HCT116 (cell line): ENCODE measurements around the gene NYAP1. TPM values are rescaled to one million over a fixed set of nuclear protein-coding genes. Genes with fewer than 3 reads are reported as not detected.

Experiments
- ATAC-seq: fragments of 200-7000 bp; cut with Tn5 transposase; 2 replicates; pipeline ENCODE4 v1.9.1; 2020; ENCODE audit warnings: mild to moderate bottlenecking, moderate library complexity
- BruUV-seq: library from RNA; stranded (reverse); fragments of 400-500 nt; replicated peaks from 2 replicates; lab custom pipeline; 2021; lab: Mats Ljungman, UMichigan
- CTCF ChIA-PET: fragments of 300-600 bp; sonication (Branson Sonifier 250); formaldehyde crosslinking; loops from one replicate; lab custom pipeline; 2021; ENCODE audit warnings: antibody characterized with exemption; lab: Charles Lee
- POLR2A ChIA-PET: fragments of 300-600, 350-600 bp; sonication (Branson Sonifier 250); formaldehyde crosslinking; loops from one replicate; lab custom pipeline; 2021; ENCODE audit warnings: antibody characterized with exemption; lab: Charles Lee
- RAD21 ChIA-PET, 2 experiments: fragments of 300-600 bp; sonication (Branson Sonifier 250); formaldehyde crosslinking; loops; one replicate each; lab custom pipeline; 2023; ENCODE audit warnings: low total read pairs in 2 of 2; ENCODE audit not compliant: uncharacterized antibody in 2 of 2, unreplicated experiment in 2 of 2, low non-redundant PET in 1 of 2; lab: Charles Lee
- DNase-seq: peaks from one replicate; pipeline ENCODE4 v3.0.0-alpha.2; 2010; ENCODE audit warnings: low read depth, low spot score
- H2AFZ ChIP-seq: fragments of 200-600 bp; shearing (Covaris generic), sonication (generic); 2 replicates; pipeline ENCODE4 v1.6.1; 2017; ENCODE audit warnings: low read depth, mixed run types, mixed read lengths, antibody characterized with exemption, low read length; ENCODE audit not compliant: poor library complexity, severe bottlenecking
- H3K27ac ChIP-seq: 2 replicates; pipeline ENCODE4 v1.5.1; 2012; ENCODE audit warnings: low read depth, low read length
- H3K27me3 ChIP-seq: fragments of 200-600 bp; sonication (generic); 2 replicates; pipeline ENCODE4 v1.6.1; 2016; ENCODE audit warnings: mixed run types, low read length, mixed read lengths; ENCODE audit not compliant: insufficient read depth
- H3K36me3 ChIP-seq, 2 experiments: fragments of 200-500 bp in 1 of 2; fragments of 200-600 bp in 1 of 2; sonication (Bioruptor generic) in 1 of 2; sonication (generic) in 1 of 2; 2 replicates each; pipeline versions ENCODE4 v1.5.1 to v1.6.1; 2014 to 2016; ENCODE audit warnings: low read length in 2 of 2, inconsistent platforms in 1 of 2, mixed read lengths in 1 of 2, mixed run types in 1 of 2; ENCODE audit not compliant: insufficient read depth in 2 of 2, control insufficient read depth in 1 of 2
- H3K4me1 ChIP-seq, 2 experiments: fragments of 200-600 bp in 1 of 2; sonication (generic) in 1 of 2; 2 replicates each; pipeline versions ENCODE4 v1.5.1 to v1.6.1; 2012 to 2017; ENCODE audit warnings: low read length in 2 of 2, inconsistent platforms in 1 of 2, mild to moderate bottlenecking in 1 of 2, mixed read lengths in 1 of 2, mixed run types in 1 of 2, moderate library complexity in 1 of 2; ENCODE audit not compliant: insufficient read depth in 2 of 2, control insufficient read depth in 1 of 2
- H3K4me2 ChIP-seq: fragments of 200-600 bp; sonication (generic); 2 replicates; pipeline ENCODE4 v1.6.1; 2017; ENCODE audit warnings: mixed run types, low read length, mixed read lengths
- H3K4me3 ChIP-seq, 2 experiments: fragments of 200-600 bp in 1 of 2; sonication (generic) in 1 of 2; replicated peaks in 1 of 2; 2 replicates each; pipeline ENCODE4 v1.5.1; 2011 to 2016; ENCODE audit warnings: low read length in 2 of 2, control low read depth in 1 of 2, low read depth in 1 of 2, mild to moderate bottlenecking in 1 of 2, mixed read lengths in 1 of 2, mixed run types in 1 of 2
- H3K79me2 ChIP-seq: fragments of 200-600 bp; sonication (generic); 2 replicates; pipeline ENCODE4 v1.6.1; 2017; ENCODE audit warnings: mild to moderate bottlenecking, mixed run types, low read length, moderate library complexity, mixed read lengths; ENCODE audit not compliant: insufficient read depth
- H3K9ac ChIP-seq: fragments of 200-600 bp; sonication (generic); 2 replicates; pipeline ENCODE4 v1.6.1; 2016; ENCODE audit warnings: low read length, mixed read lengths
- H3K9me2 ChIP-seq: fragments of 200-600 bp; sonication (generic), shearing (Covaris generic); 2 replicates; pipeline ENCODE4 v1.6.1; 2017; ENCODE audit warnings: mixed run types, mild to moderate bottlenecking, moderate library complexity; ENCODE audit not compliant: insufficient read depth
- H3K9me3 ChIP-seq, 2 experiments: fragments of 200-500 bp in 1 of 2; fragments of 200-600 bp in 1 of 2; sonication (Bioruptor generic) in 1 of 2; sonication (generic) in 1 of 2; 2 replicates each; pipeline ENCODE4 v1.6.1; 2014 to 2017; ENCODE audit warnings: low read length in 2 of 2, mixed read lengths in 2 of 2, inconsistent platforms in 1 of 2, low read depth in 1 of 2, mild to moderate bottlenecking in 1 of 2, mixed run types in 1 of 2, moderate library complexity in 1 of 2; ENCODE audit not compliant: control insufficient read depth in 1 of 2, insufficient read depth in 1 of 2
- H4K20me1 ChIP-seq: fragments of 200-600 bp; sonication (generic), shearing (Covaris generic); 2 replicates; pipeline ENCODE4 v1.6.1; 2017; ENCODE audit warnings: mixed run types, mild to moderate bottlenecking, moderate library complexity; ENCODE audit not compliant: insufficient read depth
- CEBPB ChIP-seq: IDR thresholded peaks from 2 replicates; pipeline ENCODE4 v1.6.1; 2012; ENCODE audit warnings: low read depth
- FOSL1 ChIP-seq: IDR thresholded peaks from 2 replicates; pipeline ENCODE4 v1.6.1; 2012; ENCODE audit warnings: low read depth
- POLR2AphosphoS5 ChIP-seq: IDR thresholded peaks from 2 replicates; pipeline ENCODE4 v1.6.1; 2011; ENCODE audit warnings: mild to moderate bottlenecking, low read depth, low read length, moderate library complexity
- intact Hi-C: fragments of 100-400 bp; cut with micrococcal nuclease; formaldehyde crosslinking; loops from 2 replicates; pipeline ENCODE4 v1.10.0; 2022
- total RNA-seq: library from RNA; stranded (reverse); gene quantifications from one replicate; pipeline ENCODE4 v1.2.1, GENCODE V29; 2021; ENCODE audit not compliant: unreplicated experiment

NYAP1 gene
- total RNA-seq, 1 experiment from 2014 or later = 6.7 TPM

DNA sequence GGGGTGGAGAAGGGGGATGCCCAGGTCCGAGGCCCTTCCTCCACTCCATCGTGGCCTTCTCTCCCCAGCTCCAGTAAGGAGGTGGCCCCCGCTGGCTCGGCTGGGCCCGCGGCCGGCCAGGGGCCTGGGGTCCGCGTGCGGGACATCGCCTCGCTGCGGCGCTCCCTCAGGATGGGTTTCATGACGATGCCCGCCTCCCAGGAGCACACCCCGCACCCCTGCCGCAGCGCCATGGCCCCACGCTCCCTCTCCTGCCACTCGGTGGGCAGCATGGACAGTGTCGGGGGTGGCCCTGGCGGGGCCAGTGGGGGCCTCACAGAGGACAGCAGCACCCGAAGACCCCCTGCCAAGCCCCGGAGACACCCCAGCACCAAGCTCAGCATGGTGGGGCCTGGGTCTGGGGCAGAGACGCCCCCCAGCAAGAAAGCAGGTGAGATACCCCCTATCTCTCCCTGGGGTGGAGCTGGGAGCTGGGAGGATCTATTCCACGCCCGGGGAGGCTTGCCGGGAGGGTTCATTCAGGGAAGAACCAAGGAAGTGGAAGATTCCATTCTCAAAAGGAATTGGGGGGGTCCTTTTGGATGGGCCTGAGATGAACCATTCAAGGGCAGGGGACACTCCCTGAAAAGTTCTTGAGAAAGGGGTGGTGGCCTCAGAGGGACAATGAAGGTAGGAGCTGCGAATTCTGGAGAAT, 3.2 kb downstream of the NYAP1 start:
- Histone ChIP-seq H3K79me2 (no peaks in the 10 kb centered on the region), H3K9me2 (no peaks in the 10 kb centered on the region), H3K9me3 (no peaks in the 10 kb centered on the region), H3K27ac (peak overlapping the region; percentile 49; the same call in 1 of the 2 replicates), H3K4me1 (peaks cover 14 to 48% of the 10 kb centered on the region in 2 experiments)
- no TSS peak for BruUV-seq
- intact Hi-C loops = no loop called here
- CTCF ChIA-PET = interaction anchor here (1.0 kb wide), 1 partner anchor 18 kb away, joined by 3 read pairs; no protein-coding TSS in a partner anchor
- POLR2A ChIA-PET = interaction anchor here (0.9 kb wide), 1 partner anchor 10 kb away, joined by 3 read pairs; no protein-coding TSS in a partner anchor
- TF ChIP-seq FOSL1 (no peak), POLR2AphosphoS5 (peak; percentile 22; the same call in 1 of the 2 replicates)
- TF ChIP-seq, all 23 proteins: peak for 1
- ATAC-seq (peak; percentile 28), DNase-seq (no peak)
- RAD21 ChIA-PET = no interaction called here
- Histone ChIP-seq H4K20me1 (no peaks in the 10 kb centered on the region), H3K9ac (no peak overlapping the region), H2AFZ (no peak overlapping the region), H3K27me3 (no peaks in the 10 kb centered on the region), H3K36me3 (no peaks in the 10 kb centered on the region), H3K4me3 (no peak overlapping the region; a peak in 1 of 4 replicates), H3K4me2 (peak overlapping the region; percentile 59)

DNA sequence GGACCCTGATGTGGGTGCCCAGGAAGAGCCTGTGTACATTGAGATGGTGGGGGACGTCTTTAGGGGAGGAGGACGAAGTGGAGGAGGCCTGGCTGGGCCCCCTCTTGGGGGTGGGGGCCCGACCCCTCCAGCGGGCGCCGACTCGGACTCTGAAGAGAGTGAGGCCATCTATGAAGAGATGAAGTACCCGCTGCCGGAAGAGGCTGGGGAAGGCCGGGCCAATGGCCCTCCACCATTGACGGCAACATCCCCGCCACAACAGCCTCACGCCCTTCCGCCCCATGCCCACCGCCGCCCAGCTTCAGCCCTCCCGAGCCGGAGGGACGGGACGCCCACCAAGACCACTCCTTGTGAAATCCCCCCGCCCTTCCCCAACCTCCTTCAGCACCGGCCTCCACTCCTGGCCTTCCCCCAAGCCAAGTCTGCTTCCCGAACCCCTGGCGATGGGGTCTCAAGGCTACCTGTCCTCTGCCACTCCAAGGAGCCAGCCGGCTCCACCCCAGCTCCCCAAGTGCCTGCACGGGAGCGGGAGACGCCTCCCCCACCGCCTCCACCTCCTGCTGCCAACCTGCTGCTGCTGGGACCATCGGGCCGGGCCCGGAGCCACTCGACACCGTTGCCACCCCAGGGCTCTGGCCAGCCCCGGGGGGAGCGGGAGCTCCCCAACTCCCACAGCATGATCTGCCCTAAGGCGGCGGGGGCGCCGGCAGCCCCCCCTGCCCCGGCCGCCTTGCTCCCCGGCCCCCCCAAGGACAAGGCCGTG, 4.8 kb downstream of the NYAP1 start:
- ChIA-PET RAD21 (no interaction called here), POLR2A (no interaction called here), CTCF (no interaction called here)
- Histone ChIP-seq H4K20me1 (no peaks in the 10 kb centered on the region), H3K27ac (no peak overlapping the region), H3K79me2 (no peaks in the 10 kb centered on the region), H3K4me2 (no peak overlapping the region), H3K4me1 (peaks cover 9 to 40% of the 10 kb centered on the region in 2 experiments), H3K9me3 (no peaks in the 10 kb centered on the region), H3K4me3 (no peak overlapping the region), H3K36me3 (no peaks in the 10 kb centered on the region), H3K27me3 (no peaks in the 10 kb centered on the region), H3K9ac (no peak overlapping the region), H3K9me2 (no peaks in the 10 kb centered on the region), H2AFZ (no peak overlapping the region)
- BruUV-seq = no TSS peak
- DNase-seq = no peak
- no peak for TF ChIP-seq CEBPB
- intact Hi-C loops = no loop called here
- no peak for ATAC-seq
